Measurements from ENCODE around the gene ATP8B3.

The ATP8B3 gene

GRCh38 chr19:1811942-1812425, at the start of gene ATP8B3:
Gene ATP8B3, minus strand, starts transcription at chr19:1812276. Its CDS starts 540 bp downstream, at chr19:1811736.
- no peak for DNase-seq (ENCODE audit: low read depth)

- DNase-seq (ENCODE audit: low read depth), result no peak
These were observed 49.5 kb upstream of the ATP8B3 start for GRCh38 chr19:1861599-1862031.

DNA sequence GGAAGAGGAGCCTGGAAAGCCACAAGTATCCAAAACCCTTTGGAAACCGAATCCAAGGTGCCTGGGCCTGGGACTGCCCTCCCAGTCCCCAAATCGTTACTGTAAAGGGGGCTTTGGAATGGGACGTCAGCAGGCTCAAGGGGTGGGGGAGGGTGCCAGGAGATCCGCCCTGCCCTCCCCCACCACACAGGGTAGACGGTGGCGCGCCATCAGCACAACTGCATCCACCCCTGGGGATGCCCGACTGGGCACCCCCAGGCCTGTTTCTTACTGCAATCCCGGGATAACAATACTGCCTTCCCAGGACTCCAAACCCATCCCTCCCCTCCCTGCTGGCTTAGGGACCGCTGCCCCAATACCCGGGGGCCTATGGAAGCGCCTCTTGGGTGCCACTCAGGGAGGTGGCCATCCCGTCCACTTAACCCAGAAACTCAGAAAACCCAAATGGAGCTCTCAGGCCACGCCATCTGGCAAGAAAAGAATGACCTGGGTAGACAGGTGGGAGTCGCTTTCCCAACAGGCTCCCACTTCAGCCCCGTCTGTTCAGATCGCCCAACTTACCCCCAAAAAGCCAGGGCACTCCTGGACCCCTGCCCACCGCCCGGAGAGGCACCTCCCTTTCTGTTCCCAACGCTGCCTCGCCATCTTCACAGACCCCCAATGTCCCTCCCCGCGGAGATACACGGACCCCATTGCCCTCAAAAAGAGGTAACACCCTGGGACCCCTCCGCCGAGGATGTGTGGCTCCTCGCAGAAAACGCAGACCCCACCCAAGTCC, 48.9 kb upstream of the ATP8B3 start:
- DNase-seq (ENCODE audit: low read depth), result no peak

DNA sequence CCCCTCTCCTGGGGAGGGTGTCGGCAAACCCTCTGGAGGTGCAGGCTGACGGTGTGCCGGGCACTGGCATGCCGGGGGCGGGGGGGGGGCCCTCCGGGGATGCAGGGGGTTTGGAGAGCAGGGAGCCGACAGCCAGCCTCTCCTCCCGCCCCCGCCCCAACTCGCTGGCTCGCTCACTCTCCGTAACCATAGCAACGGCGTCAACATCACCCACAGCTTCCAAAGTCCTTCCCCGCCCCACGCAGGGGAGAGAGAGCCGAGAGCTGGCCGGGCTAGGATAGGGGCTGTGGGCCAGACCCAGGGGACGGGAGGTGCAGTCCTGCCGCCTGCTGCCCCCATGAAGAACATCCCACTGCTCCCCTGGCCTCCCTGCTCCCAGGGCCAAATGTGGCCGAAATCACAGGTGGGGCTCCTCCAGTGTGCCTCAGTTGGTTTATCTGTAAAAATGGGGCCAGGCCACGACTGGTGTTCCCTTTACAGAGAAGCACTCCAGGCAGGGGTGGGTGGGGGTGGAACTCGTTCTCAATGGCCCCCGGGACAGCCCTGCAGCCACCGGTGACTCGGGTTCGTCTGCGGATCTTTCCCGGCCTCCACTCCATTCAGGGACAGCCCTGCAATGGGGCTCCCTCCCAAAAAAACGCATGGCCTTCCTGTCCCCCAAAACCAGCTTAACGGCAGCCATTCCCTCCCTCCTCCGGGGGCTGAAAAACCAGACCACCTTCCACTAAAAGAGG, 48.1 kb upstream of the ATP8B3 start:
- DNase-seq (ENCODE audit: low read depth), result no peak

DNA sequence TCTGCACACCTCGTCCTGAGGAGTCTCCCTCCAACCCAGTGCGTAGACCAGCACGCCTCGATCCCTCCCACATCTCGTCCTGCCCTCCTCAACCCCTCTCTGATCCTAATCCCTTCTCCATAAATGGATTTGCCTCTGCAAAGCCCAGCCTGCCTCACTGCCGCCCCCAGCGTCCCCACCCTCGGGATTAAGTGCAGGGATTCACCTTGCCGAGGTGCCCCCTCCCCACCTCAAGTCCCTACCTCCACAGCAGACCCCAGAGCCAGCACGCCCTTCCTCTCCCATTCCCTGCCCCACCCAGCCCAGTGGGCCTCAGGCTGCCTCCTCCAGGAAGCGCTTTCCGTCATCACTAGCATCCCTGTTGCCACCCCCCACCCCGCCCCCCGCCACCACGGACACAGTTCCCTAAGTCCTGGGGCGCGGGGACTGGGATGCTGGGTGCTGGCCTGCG, 47.3 kb upstream of the ATP8B3 start:
- DNase-seq (ENCODE audit: low read depth), result no peak

DNA sequence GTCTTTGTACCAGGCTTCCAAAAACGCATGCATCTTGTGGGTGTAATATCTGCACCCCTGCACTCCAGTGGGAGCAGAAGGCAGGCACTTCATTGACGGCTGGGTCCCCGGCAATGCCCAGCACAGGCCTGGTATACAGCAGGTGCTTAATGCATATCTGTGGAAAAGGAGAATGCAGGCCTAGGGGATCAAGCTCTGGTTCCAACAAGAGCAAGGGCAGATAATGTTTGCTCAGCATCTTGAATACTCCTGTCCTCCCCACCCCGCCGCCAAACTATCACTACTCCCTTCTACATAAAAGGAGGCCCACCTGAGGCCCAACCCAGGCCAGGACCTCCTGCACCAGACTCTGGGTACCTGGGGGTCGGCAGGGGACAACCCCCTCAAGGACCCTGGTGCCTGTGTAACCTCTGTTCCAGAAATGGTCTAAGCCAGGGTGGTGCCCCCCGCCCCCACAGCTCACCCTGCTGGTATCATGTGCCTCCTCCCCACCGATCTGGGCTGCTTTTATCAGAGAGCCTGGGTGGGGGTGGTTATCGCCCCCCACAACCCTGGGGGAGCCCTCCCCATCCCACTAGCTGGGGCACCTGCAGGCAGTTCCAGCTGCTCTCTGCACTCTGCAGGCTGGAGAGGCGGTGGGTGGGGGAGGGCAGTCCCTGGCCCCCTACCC, 46.5 kb upstream of the ATP8B3 start:
- DNase-seq (ENCODE audit: low read depth), result no peak

- no peak for DNase-seq (ENCODE audit: low read depth)
These were observed 45.7 kb upstream of the ATP8B3 start for GRCh38 chr19:1857648-1858326.

DNA sequence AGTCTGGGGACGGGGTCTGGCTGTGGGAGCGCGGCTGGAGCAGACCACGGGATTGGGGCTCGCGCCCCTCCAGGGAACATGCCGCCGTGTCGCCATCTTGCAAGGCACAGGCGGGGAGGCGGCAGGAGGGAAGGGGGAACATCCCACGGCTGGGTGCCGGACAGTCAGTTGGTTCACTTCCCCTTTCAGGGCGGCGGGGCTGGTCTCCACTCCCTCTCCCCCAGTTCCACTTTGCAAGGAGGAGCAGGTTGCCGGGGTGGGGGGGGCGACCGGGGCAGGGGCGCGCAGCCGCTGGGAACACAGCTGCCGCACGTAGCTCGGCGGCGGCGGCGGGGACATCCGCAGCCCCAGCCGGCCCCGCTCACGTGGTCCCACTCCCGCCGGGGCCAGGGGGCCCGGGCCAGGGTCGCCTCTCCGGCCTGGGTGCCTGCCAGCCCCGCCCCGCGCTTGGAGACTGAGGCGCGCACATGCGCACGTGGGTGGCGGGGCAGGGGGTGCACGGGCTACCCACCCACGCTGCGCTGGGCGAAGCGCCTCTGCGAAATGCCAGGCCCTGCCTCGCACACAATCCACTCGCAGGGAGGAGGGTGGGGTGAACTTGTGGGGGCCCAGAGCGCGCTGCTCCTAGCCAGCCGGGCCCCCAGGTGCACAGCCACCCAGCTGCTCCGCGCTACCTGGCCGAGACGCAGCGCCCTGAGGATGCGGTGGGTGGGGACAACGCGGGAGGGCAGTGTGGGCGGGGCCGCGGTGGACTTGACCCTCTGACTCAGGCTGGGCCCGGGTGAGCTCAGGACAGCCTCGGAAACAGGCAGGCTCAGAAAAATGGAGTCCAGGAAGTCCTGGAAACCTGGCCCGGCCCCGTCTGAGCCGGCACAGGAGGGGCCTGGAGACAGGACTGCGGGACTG, 44.9 kb upstream of the ATP8B3 start:
- DNase-seq (ENCODE audit: low read depth), result no peak

- no peak for DNase-seq (ENCODE audit: low read depth)
These were observed 44.2 kb upstream of the ATP8B3 start for GRCh38 chr19:1856345-1856697.

GRCh38 chr19:1855828-1856255, 43.8 kb upstream of the ATP8B3 start:
- no peak for DNase-seq (ENCODE audit: low read depth)

DNA sequence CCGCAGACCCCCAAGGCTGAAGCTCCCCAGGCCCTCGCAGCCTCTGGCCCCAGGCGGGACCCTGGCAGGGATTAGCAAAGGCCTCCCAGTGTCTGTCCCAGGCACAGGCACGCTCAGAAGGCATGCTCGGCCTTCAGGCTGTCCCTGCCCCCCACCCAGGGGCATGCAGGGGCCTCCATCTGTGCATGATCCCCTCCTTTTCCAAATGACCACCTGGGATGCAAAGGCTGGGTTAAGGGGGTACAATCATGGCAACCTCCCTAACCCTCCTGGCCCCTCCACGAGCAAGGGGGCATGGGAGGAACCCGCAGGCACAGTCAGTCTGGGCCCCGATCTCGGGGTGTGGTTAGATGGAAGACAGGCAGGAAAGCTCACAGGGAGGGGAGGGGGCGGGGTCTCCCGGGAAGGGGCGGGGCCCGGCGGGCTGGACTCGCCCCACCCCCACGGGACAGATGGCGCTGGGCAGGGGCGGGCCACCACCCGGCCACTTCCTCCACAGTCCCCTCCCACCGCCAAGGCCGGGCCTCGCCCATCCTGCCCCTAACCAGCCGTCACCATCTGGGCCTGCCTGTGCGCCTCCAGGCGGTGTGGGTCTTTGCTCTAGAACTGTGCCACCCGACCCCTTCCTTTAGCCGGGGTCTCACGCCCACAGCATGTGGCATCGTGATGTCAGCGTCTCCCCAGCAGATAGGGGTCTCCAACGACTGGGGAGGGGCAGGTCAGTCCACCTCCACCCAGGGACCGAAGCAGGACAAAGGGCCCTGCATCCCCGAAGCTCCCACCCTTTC, 43.2 kb upstream of the ATP8B3 start:
- peak; percentile 55 for DNase-seq (ENCODE audit: low read depth)

DNA sequence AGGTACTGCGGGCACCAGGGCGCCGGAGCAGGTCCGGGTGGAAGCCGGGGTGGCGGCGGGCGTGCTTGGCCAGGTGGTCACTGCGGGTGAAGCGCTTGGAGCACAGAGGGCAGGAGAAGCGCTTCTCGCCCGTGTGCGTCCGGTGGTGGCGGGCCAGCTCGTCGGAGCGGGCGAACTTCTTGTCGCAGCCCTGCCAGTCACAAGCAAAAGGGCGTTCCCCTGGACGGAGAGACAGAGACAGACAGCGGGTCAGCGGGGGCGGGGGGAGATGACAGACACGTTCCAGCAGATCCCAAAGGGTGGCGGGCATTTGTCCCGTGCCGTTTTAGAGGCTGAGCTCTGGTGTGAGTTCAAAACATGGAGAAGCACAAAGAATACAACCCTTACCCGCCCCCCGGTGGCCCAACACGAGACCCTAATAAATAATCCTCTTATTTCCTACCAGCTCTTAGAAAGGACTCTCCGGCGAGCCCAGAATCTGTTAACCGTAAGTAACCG, 42.5 kb upstream of the ATP8B3 start:
- no peak for DNase-seq (ENCODE audit: low read depth)

DNA sequence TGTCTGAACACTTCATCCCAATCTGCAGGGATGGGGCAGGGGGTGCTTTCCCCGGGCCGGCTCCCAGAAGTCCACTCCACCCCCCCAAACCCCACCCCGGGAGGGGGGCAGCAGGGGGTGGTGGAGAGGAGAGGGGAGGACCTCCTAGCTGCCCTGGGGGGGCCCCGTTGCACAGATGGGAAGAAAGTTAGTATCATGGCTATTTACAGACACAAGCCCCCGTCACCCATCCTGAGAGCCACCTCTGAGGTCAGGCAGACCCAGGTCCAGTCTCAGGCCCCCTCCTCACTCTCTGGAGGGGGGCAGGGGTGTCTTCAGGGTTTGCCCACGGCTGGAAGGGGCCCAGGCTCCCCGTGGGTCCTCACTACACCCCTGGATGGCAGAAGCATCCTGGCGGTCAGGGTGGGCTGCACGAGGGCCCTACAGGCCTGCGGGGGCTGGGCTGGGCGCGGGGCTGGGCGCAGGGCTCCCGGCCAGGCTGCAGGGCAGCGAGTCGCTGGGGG, 42.0 kb upstream of the ATP8B3 start:
- DNase-seq (ENCODE audit: low read depth), result no peak

DNA sequence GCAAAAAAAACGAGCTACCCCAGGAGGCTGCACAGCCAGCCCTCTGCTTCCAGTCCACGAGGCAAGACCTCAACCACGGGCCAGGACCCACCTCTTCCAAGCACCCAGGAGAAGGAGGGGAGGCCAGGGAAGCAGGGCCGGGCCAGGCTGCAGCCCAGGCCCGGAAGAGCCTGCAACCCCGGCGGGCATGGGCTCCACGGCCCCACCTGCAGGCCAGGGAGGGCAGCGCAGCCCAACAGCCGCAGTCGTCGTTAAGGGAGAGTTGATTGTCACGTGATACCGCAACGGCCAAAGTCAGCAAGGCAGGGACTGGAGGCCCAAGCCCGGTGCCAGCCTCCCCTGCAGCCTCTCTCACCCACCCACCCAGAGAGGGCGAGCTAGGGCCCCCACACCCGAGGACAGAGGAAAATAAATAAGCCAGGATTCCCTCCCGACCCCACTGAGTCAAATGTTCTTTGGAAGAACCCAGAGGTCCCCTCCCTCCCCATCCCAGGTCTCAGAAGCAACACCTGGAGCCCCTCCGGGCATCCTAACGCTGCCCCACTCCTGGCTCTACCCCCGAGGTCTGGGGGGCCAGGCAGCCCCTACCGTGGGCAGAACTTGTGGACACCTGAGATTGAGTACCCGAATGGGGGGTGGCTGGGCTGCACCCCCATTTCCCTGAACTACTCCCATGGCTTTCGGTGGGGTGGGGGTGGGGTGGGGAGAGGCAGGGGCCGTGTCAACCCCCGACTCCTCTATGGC, 41.4 kb upstream of the ATP8B3 start:
- peak; percentile 71 for DNase-seq (ENCODE audit: low read depth)

DNA sequence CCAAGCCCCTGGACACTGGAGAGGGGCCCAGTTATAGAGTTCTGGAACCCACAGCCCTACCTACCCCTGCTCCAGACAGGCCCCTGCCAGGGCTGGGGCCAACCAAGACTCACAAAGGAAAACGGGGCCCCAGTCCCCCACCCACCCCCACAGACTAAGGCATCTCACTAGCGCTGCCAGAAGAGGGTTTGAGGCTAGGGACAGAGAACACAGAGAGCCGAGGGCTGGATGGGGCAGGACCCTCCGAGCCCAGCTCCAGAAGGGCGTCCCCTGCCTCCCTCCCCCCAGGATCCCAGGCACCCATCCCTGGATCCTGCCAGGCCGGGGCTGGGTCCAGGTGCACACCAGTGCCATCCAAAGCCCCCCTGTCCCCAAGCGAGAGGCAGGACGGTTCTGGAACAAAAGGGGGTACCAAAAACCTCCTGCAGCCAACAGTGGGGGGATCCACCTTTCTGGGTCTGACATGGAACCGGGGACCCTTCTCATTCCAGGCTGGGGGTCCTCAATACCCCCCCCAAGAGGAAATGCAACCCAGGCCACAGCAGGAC, 40.6 kb upstream of the ATP8B3 start:
- DNase-seq (ENCODE audit: low read depth), result no peak

DNA sequence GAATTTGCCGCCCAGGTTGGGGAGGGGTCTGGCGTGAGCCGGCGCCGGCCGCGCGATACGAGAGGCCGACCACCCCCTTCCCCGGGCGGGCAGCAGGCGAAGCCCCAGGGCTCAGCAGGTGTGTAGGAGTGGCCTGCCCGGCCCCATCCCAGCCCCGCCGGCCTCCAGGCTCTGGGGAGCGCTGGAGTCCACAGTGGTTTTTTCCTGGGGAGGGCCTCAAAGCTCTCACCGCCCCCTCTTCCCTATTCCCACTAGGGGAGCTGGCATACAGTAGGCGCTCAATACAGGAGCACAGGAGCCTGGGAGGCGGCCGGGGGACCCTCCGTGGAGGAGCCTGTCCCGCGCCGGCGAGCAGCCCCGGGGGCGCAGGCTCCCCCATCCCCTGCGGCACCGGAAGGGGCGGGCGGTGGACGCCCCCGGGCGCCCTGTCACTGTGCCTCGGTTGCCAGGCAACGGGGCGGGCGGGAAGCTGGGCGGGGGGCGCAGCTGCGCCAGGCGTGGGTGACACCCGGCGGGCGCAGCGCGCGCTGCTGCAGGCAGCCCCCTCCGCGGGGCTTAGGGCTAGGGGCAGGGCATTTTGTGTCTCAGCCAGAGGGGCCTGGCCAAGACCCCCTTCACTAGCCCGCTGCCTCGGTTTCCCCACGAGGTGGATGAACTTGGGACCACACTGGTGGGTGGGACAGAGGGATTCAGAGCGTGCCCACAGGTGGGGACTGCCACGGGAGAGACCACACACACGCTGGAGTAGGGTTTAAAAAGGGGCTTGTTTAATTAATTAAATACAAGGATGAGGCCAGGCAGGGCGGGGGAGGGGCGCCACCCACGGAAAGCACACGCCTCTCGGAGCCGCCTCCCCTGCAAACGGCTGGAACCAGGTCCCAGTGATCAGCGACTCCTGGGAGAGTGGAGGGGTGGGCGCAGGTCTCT, 39.8 kb upstream of the ATP8B3 start:
- no peak for DNase-seq (ENCODE audit: low read depth)

GRCh38 chr19:1850809-1851653, 39.0 kb upstream of the ATP8B3 start:
- no peak for DNase-seq (ENCODE audit: low read depth)
